ENCODE data around the gene SFR1. TPM values are rescaled to one million over a fixed set of nuclear protein-coding genes. Genes with fewer than 3 reads are reported as not detected.

SFR1 gene
- polyA plus RNA-seq, 1 donor (not counting 4 experiments of a cell fraction or from before 2014, with no cell fraction given), result 10.4 TPM

DNA sequence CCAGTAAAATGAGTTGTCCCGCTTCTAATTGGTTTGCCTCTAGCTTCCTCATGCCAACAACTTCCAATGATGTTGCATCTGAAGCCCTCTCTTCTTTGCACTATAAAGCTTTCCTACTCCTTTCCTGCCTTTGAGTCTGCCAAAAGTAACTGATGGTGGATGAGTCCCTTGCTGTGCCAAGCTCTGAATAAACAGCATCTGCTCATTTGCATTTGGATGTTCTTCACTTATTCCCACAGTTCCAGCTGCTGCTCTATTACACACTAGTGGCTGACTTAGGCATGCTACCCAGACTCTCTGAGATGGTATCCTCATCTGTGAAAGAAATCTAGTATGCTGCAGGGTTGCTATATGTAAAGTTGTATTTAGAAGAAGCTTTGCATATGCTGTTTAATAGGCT, 24.9 kb downstream of the SFR1 start:
- no peak overlapping the region for H3K4me3 ChIP-seq (ENCODE audit: control insufficient read depth in 2 of 3, extremely low read depth in 1 of 3, insufficient read depth in 2 of 3, low read depth in 1 of 3, low read length in 3 of 3)

DNA sequence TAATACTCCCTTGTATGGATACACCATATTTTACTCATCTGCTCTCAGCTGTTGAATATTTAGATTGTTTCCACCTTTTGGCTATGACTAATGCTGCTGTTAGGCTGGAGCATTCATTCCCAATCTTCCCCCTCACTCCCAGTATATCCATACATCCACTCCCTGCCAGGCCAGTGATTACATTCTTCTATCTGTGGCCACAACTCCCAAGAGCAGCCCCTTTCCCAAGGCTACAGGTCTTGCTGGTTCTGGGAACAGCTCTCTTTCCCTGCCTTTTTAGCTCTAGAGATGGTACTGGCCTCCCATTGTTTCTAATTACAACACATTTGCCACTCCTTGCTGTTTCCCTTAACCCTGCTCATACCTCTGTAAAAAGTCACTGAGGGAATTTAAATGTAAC, 28.2 kb downstream of the SFR1 start:
- TF ChIP-seq, protein P1, sequence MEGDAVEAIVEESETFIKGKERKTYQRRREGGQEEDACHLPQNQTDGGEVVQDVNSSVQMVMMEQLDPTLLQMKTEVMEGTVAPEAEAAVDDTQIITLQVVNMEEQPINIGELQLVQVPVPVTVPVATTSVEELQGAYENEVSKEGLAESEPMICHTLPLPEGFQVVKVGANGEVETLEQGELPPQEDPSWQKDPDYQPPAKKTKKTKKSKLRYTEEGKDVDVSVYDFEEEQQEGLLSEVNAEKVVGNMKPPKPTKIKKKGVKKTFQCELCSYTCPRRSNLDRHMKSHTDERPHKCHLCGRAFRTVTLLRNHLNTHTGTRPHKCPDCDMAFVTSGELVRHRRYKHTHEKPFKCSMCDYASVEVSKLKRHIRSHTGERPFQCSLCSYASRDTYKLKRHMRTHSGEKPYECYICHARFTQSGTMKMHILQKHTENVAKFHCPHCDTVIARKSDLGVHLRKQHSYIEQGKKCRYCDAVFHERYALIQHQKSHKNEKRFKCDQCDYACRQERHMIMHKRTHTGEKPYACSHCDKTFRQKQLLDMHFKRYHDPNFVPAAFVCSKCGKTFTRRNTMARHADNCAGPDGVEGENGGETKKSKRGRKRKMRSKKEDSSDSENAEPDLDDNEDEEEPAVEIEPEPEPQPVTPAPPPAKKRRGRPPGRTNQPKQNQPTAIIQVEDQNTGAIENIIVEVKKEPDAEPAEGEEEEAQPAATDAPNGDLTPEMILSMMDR (optimal IDR thresholded peaks at IDR 0.05 in 1 of 3, IDR thresholded peaks at IDR 0.05 in 1 of 3, conservative IDR thresholded peaks at IDR 0.05 in 1 of 3; ENCODE audit: extremely low read depth in 1 of 3, insufficient read depth in 2 of 3, low read length in 3 of 3), result no peak
- TF ChIP-seq EZH2 (IDR thresholded peaks at IDR 0.05; ENCODE audit: low read length), result no peak
- dilution Hi-C loops (cut with MboI; ENCODE audit: extremely low pct_ligation_motif_present, low sequenced_read_pairs), result no loop called here
- Histone ChIP-seq H3K4me1 (ENCODE audit: control insufficient read depth, extremely low read depth, insufficient read depth, low read length) (no peaks in the 10 kb centered on the region), H3K27ac (ENCODE audit: control insufficient read depth, insufficient read depth, low read length) (no peak overlapping the region), H3K27me3 (ENCODE audit: control insufficient read depth, extremely low read depth, insufficient read depth, low read length) (no peaks in the 10 kb centered on the region), H2AFZ (ENCODE audit: control insufficient read depth, low read length) (no peak overlapping the region), H3K4me2 (ENCODE audit: control insufficient read depth, extremely low read depth, insufficient read depth, low read depth, low read length) (no peak overlapping the region), H3K79me2 (ENCODE audit: control insufficient read depth, insufficient read depth, low read length) (no peaks in the 10 kb centered on the region), H4K20me1 (ENCODE audit: control insufficient read depth, extremely low read depth, insufficient read depth, low read length) (no peaks in the 10 kb centered on the region), H3K4me3 (ENCODE audit: control insufficient read depth in 2 of 3, extremely low read depth in 1 of 3, insufficient read depth in 2 of 3, low read depth in 1 of 3, low read length in 3 of 3) (no peak overlapping the region), H3K9me3 (ENCODE audit: control insufficient read depth, low read depth, low read length) (peaks cover 5% of the 10 kb centered on the region), H3K9me1 (ENCODE audit: control insufficient read depth, extremely low read depth, insufficient read depth, low read length) (no peaks in the 10 kb centered on the region), H3K36me3 (ENCODE audit: control insufficient read depth in 2 of 2, extremely low read depth in 1 of 2, insufficient read depth in 2 of 2, low read length in 2 of 2) (no peaks in the 10 kb centered on the region), H3K9ac (ENCODE audit: control insufficient read depth, extremely low read depth, insufficient read depth, low read length) (no peak overlapping the region)
- FAIRE-seq, result no peak
- DNase-seq (ENCODE audit: low read depth, low spot score), result no peak

More for the DNA sequence above, 24.9 kb downstream of the SFR1 start:
- H3K36me3 ChIP-seq (ENCODE audit: control insufficient read depth in 2 of 2, extremely low read depth in 1 of 2, insufficient read depth in 2 of 2, low read length in 2 of 2), result no peaks in the 10 kb centered on the region
- TF ChIP-seq EZH2 (IDR thresholded peaks at IDR 0.05; ENCODE audit: low read length), result no peak
- TF ChIP-seq, protein P1 (optimal IDR thresholded peaks at IDR 0.05 in 1 of 3, IDR thresholded peaks at IDR 0.05 in 1 of 3, conservative IDR thresholded peaks at IDR 0.05 in 1 of 3; ENCODE audit: extremely low read depth in 1 of 3, insufficient read depth in 2 of 3, low read length in 3 of 3), result no peak
- no peak for DNase-seq (ENCODE audit: low read depth, low spot score)
- H3K9me1 ChIP-seq (ENCODE audit: control insufficient read depth, extremely low read depth, insufficient read depth, low read length), result no peaks in the 10 kb centered on the region
- H4K20me1 ChIP-seq (ENCODE audit: control insufficient read depth, extremely low read depth, insufficient read depth, low read length), result no peaks in the 10 kb centered on the region
- H3K9me3 ChIP-seq (ENCODE audit: control insufficient read depth, low read depth, low read length), result no peaks in the 10 kb centered on the region
- H3K4me2 ChIP-seq (ENCODE audit: control insufficient read depth, extremely low read depth, insufficient read depth, low read depth, low read length), result no peak overlapping the region
- H2AFZ ChIP-seq (ENCODE audit: control insufficient read depth, low read length), result no peak overlapping the region
- H3K79me2 ChIP-seq (ENCODE audit: control insufficient read depth, insufficient read depth, low read length), result no peaks in the 10 kb centered on the region
- dilution Hi-C loops (cut with MboI; ENCODE audit: extremely low pct_ligation_motif_present, low sequenced_read_pairs), result no loop called here
- no peak overlapping the region for H3K9ac ChIP-seq (ENCODE audit: control insufficient read depth, extremely low read depth, insufficient read depth, low read length)
- no peak for FAIRE-seq
- H3K4me1 ChIP-seq (ENCODE audit: control insufficient read depth, extremely low read depth, insufficient read depth, low read length), result no peaks in the 10 kb centered on the region
- no peak overlapping the region for H3K27ac ChIP-seq (ENCODE audit: control insufficient read depth, insufficient read depth, low read length)
- no peaks in the 10 kb centered on the region for H3K27me3 ChIP-seq (ENCODE audit: control insufficient read depth, extremely low read depth, insufficient read depth, low read length)
